Stimulated activated CD4-positive, alpha-beta T cell treated with anti-CD3 and anti-CD28 coated beads, Interleukin-1b, Interleukin-23, amount 100 ng/mL, for 1 hour (primary cell): Measurements from ENCODE around the gene MRPL17.

ENCODE experiments used
- DNase-seq, 2 donors: peaks; one replicate each; pipeline ENCODE4 v3.0.0-alpha.2; 2020; ENCODE audit warnings: low read depth in 2 of 2

The MRPL17 gene

DNA sequence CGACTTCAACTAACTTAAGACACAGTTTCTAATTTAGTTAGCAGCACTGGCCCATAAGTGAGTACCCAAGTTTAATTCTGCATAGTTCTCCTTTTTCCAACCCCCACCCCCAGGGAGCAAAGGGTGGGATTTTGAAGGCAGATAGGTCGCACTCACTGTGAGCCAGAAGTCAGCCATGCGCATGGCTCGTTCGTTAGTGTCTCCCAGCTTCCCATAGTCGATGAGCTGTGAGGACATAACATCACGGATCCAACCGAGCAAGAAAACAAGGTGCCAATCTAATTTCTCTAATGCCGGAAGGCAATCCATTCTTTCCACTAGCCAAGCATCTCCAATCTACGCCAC lies 577 bp downstream of the MRPL17 start:
- DNase-seq, result no peak

- DNase-seq, result no peak
These were observed 1.2 kb downstream of the MRPL17 start for GRCh38 chr11:6681949-6682348.

- no peak for DNase-seq
These were observed 1.6 kb downstream of the MRPL17 start for GRCh38 chr11:6681505-6681904.

GRCh38 chr11:6677018-6677417 lies 6.1 kb downstream of the MRPL17 start:
- no peak for DNase-seq

GRCh38 chr11:6674862-6675261 lies 8.3 kb downstream of the MRPL17 start:
- no peak for DNase-seq

DNA sequence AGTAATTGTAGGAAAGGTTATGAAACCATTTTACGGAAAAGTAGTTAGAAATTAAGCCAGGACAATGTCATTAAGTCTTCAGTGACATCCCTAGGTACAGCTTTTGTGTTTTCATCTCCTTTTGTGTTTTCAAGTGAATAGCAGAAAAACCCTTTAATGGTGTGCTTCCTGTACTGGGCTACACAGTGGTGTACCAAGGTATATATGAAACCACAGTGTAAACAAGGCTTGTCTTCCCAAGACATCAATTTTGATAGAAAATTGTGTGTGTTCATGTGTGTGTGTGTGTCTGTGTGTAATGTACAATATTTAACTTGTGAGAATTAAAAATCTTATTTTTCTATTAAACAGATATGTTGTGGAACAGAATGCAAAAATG lies 8.9 kb downstream of the MRPL17 start:
- DNase-seq, result no peak

GRCh38 chr11:6673523-6674218 lies 9.5 kb downstream of the MRPL17 start:
- DNase-seq, result no peak

GRCh38 chr11:6671991-6672390 lies 11.1 kb downstream of the MRPL17 start:
- DNase-seq, result no peak

DNA sequence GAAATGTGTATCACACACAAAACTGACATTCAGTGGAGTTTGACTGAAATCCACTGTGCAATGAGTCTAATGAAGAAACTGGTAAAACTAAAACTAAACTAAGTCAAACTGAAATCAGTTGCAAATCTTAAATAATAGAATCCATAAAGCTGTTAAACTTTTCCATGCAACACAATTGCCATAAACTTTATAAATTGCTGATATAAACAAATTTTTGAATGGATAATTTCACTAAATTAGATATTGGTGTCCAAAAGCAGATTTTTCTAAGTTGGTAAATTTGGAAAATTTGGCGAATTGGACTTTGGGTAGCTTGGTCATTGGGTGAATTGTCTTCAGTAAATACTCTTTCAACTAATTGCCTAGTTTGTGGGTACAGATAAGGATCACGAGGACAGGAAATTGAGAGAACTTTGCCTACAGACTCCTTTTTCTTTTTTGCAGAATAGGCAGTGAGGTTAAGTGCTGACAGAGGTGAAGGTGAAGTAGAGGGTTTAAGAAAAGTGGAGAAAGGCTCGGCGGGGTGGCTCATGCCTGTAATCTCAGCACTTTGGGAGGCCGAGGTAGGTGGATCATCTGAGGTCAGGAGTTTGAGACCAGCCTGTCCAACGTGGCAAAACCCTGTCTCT lies 12.8 kb downstream of the MRPL17 start:
- no peak for DNase-seq

DNA sequence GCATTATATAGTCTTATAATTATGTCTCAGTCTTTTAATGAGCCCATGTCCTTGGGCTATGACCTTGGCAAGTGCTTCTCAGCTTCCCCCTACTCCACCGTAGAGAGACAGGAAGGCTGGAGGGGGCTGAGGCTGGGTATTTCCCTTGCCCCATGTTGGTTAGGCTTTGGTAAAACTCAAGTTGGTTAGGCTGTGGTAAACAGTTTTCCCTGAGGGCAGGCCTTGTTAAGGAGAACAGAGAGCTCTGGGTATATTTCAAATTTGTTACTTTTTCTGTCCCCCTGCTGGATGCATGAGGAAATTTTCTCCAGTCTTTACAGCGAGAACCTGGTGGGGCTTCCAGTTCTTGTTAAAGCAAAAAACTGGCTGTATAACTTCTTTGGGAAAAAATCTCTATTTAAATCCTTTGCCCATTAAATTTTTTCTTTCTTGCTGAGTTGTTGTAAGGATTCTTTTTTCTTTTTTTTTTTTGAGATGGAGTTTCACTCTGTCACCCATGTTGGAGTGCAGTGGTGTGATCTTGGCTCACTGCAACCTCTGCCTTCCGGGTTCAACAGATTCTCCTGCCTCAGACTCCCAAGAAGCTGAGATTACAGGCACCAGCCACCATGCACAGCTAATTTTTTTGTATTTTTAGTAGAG lies 15.3 kb downstream of the MRPL17 start:
- no peak for DNase-seq

DNA sequence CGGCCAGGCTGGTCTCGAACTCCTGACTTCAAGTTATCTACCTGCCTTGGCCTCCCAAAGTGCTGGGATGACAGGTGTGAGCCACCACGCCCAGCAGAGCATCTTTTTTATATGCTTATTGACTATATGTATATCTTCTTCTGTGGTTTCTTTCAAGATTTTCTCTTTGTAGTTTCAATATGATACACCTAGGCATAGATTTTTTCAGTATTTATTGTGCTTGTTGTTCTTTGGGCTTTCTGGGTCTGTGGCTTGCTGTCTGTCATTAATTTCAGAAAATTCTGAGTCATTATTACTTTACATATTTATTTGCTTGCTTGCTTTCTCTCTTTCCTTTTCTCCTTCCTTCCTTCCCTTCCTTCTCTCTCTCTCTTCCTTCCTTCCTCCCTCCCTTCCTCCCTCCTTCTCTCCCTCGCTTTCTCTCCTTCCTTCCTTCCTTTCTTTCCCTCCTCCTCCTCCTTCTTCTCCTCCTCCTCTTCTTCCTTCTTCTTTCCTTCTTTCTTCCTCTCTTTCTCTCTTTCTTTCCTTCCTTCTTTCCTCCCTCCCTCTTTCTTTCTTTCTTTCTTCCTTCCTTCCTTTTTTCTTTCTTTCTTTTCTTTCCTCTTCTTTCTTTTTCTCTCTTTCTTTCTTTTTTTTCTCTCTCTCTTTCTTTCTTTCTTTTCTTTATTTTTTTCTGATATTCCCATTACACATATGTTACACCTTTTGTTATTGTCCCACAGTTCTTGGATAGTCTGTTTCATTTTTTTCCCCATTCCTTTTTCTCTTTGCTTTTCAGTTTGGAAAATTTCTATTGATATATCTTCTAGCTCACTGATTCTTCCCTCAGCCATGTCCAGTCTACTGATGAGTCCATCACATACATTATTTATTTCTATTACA lies 16.6 kb downstream of the MRPL17 start:
- no peak for DNase-seq

GRCh38 chr11:6664551-6664950 lies 18.6 kb downstream of the MRPL17 start:
- DNase-seq, result no peak

DNA sequence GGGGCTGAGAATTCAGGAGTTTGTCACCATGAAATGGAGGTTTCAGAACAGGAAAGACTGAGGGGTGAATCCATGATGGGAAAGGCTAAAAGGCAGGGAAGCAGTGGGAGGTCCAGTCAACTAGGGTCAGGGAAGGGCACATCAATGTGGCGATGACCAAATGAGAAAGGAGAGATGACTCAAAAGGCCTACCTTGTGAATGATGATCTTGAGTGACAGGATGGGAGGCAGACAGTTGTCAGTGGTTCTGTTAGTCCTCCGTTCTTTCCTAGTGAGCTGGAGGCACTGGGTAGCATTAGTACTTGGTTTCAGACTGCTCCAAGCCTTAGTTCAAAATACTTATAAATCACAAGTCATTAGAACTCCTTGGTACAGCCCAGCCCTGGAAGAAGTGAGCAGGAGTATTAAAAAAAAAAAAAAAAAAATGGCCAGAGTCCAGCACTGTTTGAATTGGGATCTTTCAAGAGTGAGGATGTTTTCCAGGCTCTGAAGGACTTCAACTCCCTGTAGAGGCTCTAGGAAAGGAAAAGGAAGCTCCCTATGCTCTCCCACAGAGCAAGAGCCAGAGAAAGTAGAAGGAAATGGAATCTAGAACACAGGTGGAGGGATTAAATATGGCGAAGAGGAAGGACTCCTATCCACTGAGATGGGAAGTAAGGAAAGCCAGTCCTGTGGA lies 19.2 kb downstream of the MRPL17 start:
- DNase-seq, result no peak

DNA sequence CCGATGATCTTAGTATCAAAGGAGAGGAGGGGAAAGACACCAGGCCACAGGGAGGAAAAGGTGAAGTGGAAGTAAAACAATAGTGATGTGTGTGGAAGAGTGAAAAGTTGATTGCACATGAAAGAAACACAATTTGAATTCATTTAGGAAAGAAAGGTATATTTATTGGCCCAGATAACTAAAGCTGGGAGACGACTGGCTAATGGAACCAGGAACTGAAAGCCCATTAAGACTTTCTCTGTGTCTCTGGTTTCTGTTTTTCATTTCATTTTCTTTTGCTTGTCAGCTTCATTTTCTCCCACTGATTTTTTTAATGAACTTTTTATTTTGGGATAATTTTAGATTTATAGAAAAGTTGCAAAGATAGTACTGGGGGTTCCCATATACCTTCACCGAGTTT lies 22.4 kb downstream of the MRPL17 start:
- DNase-seq, result no peak

DNA sequence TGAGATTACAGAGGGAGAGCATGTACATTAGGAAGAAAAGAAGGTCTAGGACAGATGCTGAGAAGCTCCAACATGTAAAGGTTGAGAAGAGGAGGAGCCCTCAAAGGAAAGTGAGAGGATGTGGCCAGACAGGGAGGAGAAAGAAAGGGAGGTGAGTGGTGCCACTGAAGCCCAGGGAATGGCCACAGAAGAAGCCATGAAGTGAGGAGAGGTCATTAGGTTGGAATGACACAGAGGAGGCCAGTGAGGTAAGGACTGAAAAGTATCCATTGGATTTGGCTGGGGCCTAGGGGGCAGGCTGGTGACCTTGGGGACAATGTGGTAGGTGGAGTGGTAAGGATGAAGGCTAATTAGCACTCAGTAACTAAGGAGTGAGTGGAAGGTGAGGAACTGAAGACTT lies 24.5 kb downstream of the MRPL17 start:
- DNase-seq, result no peak

DNA sequence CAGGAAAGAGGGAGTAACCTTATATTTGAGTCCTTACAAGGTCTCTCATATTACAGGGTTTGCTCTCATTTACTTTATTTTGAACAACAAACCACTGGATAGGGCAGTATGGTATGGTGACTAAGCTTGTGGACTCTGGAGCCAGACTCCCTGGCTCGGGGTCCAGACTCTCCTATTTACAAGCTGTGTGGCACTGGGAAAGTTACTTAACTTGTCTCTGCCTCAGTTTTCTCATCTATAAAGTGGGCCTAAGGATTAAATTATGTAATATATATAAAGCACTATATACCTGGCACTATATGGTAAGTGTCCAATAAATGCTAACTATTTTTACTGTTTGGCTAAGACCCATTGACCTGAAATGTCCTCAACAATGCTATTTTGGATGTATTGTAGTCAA lies 25.8 kb downstream of the MRPL17 start:
- no peak for DNase-seq

DNA sequence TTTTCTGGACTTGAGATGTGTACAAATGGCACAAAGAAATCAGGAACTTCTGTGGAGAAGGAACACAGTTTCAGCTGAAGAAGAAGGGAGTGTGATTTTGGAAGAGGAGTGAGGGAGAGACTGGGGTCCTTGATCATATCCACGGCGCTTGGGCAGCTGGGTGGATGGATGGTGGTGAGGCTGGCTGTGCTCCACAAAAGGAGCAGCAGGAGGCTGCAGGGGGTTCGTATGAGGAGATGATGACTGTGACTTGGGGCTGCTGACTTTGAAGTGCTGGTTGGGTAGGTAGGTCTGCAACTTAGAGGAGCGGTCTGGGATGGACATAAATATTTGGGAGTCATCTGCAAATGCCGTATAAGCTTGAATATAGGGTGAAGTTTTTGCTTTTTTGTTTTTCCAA lies 26.2 kb downstream of the MRPL17 start:
- DNase-seq, result no peak

- DNase-seq, result no peak
These were observed 26.6 kb downstream of the MRPL17 start for GRCh38 chr11:6656584-6656915.

GRCh38 chr11:6655790-6656583 lies 27.2 kb downstream of the MRPL17 start, which contains the start of gene DCHS1:
Gene DCHS1, minus strand, starts transcription at chr11:6655809. Its CDS starts 14,196 bp downstream, at chr11:6641613.
- no peak for DNase-seq

DNA sequence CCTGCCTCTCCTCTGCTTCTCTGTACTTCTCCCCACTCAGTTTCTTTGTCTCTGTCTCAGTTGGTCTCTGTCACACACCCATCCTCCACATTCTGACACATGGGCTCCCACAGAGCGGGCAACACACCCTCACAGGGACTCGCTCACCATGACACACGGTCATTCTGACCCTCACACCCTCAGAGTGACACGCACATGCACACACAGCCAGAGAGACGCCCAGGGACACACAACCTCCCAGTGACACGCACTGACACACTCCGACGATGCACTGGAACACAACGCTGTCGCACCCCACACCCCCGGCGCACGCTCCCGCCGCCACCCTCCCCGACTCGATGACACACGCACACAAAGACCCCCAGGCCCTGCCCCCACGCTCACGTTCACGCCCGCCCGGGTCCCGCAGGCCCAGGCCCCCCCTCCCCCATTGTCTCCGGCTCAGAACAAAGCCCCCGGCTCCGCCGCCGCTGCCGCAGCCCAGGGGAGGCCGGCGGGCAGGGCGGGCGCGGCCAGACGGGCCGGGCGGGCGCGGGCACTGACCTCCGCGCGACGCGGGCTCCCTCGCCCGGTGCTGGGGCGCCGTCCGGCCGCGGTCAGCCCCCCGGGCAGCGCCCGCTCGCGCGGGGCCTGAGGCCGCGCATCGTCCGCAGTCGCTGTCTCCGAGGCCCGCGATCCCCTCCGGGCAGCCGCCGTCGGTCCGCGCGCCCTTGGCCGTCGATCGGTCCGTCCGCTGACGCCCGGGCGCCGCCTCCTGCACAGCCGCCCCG lies 27.9 kb downstream of the MRPL17 start:
- DNase-seq, result no peak
